Esophagus squamous epithelium (tissue), 5 donors: ENCODE results near the gene NPEPL1. TPM values are rescaled to one million over a fixed set of nuclear protein-coding genes. Genes with fewer than 3 reads are reported as not detected.
A peak's percentile ranks its signal among the peaks of the same experiment; 100 is the strongest.

Experiments used
- DNase-seq: peaks from one replicate; lab custom pipeline; 2025; lab: John Stamatoyannopoulos, UW
- H3K27ac ChIP-seq, 4 donors: fragments of 200-600 bp; sonication (generic); one replicate each; pipeline ENCODE4 v1.5.1; 2016 to 2019; ENCODE audit warnings: mild to moderate bottlenecking in 1 of 4
- H3K27me3 ChIP-seq, 4 donors: fragments of 200-600 bp; sonication (generic); 1 replicate in 3 of 4; 2 replicates in 1 of 4; pipeline versions ENCODE4 v1.5.1 to v1.6.0; 2017 to 2021; ENCODE audit warnings: antibody characterized with exemption in 1 of 4
- H3K36me3 ChIP-seq, 3 donors: fragments of 200-600 bp; sonication (generic); one replicate each; pipeline ENCODE4 v1.5.1; 2016 to 2019
- H3K4me1 ChIP-seq, 3 donors: fragments of 200-600 bp; sonication (generic); one replicate each; pipeline ENCODE4 v1.5.1; 2017 to 2019
- H3K4me3 ChIP-seq, 4 donors: fragments of 200-600 bp; sonication (generic); 1 replicate in 3 of 4; 2 replicates in 1 of 4; pipeline ENCODE4 v1.5.1; 2016 to 2019; ENCODE audit warnings: mild to moderate bottlenecking in 2 of 4, moderate library complexity in 1 of 4
- H3K9me3 ChIP-seq, 3 donors: fragments of 200-600 bp; sonication (generic); one replicate each; pipeline ENCODE4 v1.5.1; 2016 to 2019
- CTCF ChIP-seq, 6 experiments: fragments of 450-650 bp in 4 of 6; fragments of 200-600 bp in 2 of 6; sonication (generic) in 2 of 6; IDR thresholded peaks; one replicate each; pipeline ENCODE4 v1.5.1; 2016 to 2019; ENCODE audit warnings: antibody characterized with exemption in 6 of 6, mild to moderate bottlenecking in 4 of 6, moderate library complexity in 4 of 6
- POLR2A ChIP-seq, 4 donors: fragments of 450-650 bp; IDR thresholded peaks; one replicate each; pipeline ENCODE4 v1.6.1; 2017; ENCODE audit warnings: antibody characterized with exemption in 4 of 4, mild to moderate bottlenecking in 4 of 4, moderate library complexity in 3 of 4
- WGBS, 2 donors: methylation state at CpG; one replicate each; pipeline ENCODE4 v1.1.5; 2018; 5-methylcytosine and 5-hydroxymethylcytosine counted together
- intact Hi-C: fragments of 100-400 bp; cut with DNase I; formaldehyde crosslinking; loops from one replicate; pipeline ENCODE4 v1.15.0; 2022
- total RNA-seq, 4 donors: library from RNA; depleted of rRNA; stranded (reverse); fragments of >200 nt; gene quantifications; one replicate each; pipeline ENCODE4 v1.1.0, GENCODE V29; 2016
- donor health status: DM: yes; HTN: yes; CAD: no.

Gene NPEPL1
- total RNA-seq, 4 donors from 2014 or later = 16.7 to 36.0 (median 21.0) TPM

GRCh38 chr20:58654337-58654736, 38.3 kb upstream of the NPEPL1 start:
- Histone ChIP-seq H3K4me1 (peaks cover 4 to 82% (median 39%) of the 10 kb centered on the region in 3 donors), H3K4me3 (no peak overlapping the region), H3K36me3 (no peaks in the 10 kb centered on the region), H3K9me3 (no peaks in the 10 kb centered on the region), H3K27me3 (no peaks in the 10 kb centered on the region), H3K27ac (no peak overlapping the region)
- no peak for DNase-seq
- intact Hi-C loops = no loop called here
- 81 to 84% methylated on average over 4 of the region's 4 CpGs for WGBS, 2 donors
- TF ChIP-seq CTCF (IDR thresholded peaks at IDR 0.05) = no peak
- TF ChIP-seq POLR2A (IDR thresholded peaks at IDR 0.05) = no peak

GRCh38 chr20:58655328-58656107, 37.1 kb upstream of the NPEPL1 start:
- no peak for TF ChIP-seq CTCF (IDR thresholded peaks at IDR 0.05)
- no peak for TF ChIP-seq POLR2A (IDR thresholded peaks at IDR 0.05)
- Histone ChIP-seq H3K4me1 (peaks cover 4 to 81% (median 39%) of the 10 kb centered on the region in 3 donors), H3K27me3 (no peaks in the 10 kb centered on the region), H3K27ac (peak overlapping the region in 1 of 4 donors; percentile 10), H3K4me3 (no peak overlapping the region), H3K9me3 (no peaks in the 10 kb centered on the region), H3K36me3 (peaks cover 0 to 3% (median 0%) of the 10 kb centered on the region in 3 donors)
- 50 to 51% methylated on average over 6 of the region's 6 CpGs for WGBS, 2 donors
- intact Hi-C loops = no loop called here
- DNase-seq = no peak

- H3K9me3 ChIP-seq = no peaks in the 10 kb centered on the region
- intact Hi-C loops = no loop called here
- WGBS, 2 donors = 35 to 36% methylated on average over 2 of the region's 2 CpGs
- peak overlapping the region in 1 of 4 donors; percentile 15 for H3K4me3 ChIP-seq
- H3K36me3 ChIP-seq = peaks cover 0 to 16% (median 7%) of the 10 kb centered on the region in 3 donors
- peak overlapping the region in 1 of 4 donors; percentile 21 for H3K27ac ChIP-seq
- no peak for TF ChIP-seq CTCF (IDR thresholded peaks at IDR 0.05)
- TF ChIP-seq POLR2A (IDR thresholded peaks at IDR 0.05) = no peak
- no peak for DNase-seq
- H3K27me3 ChIP-seq = no peaks in the 10 kb centered on the region
- peaks cover 4 to 94% (median 39%) of the 10 kb centered on the region in 3 donors for H3K4me1 ChIP-seq
These were observed 35.8 kb upstream of the NPEPL1 start for GRCh38 chr20:58656831-58657230.

GRCh38 chr20:58657262-58657661, 35.3 kb upstream of the NPEPL1 start:
- H3K27me3 ChIP-seq = no peaks in the 10 kb centered on the region
- H3K9me3 ChIP-seq = no peaks in the 10 kb centered on the region
- DNase-seq = no peak
- 75 to 77% methylated on average over 2 of the region's 2 CpGs for WGBS, 2 donors
- peaks cover 4 to 98% (median 39%) of the 10 kb centered on the region in 3 donors for H3K4me1 ChIP-seq
- peaks cover 0 to 20% (median 12%) of the 10 kb centered on the region in 3 donors for H3K36me3 ChIP-seq
- no peak overlapping the region for H3K4me3 ChIP-seq
- H3K27ac ChIP-seq = no peak overlapping the region
- TF ChIP-seq POLR2A (IDR thresholded peaks at IDR 0.05) (no peak), CTCF (IDR thresholded peaks at IDR 0.05) (no peak)
- intact Hi-C loops = no loop called here

- H3K4me3 ChIP-seq = no peak overlapping the region
- H3K27ac ChIP-seq = no peak overlapping the region
- 62 to 73% methylated on average over 4 of the region's 4 CpGs for WGBS, 2 donors
- DNase-seq = no peak
- H3K36me3 ChIP-seq = peaks cover 0 to 27% (median 15%) of the 10 kb centered on the region in 3 donors
- intact Hi-C loops = no loop called here
- H3K27me3 ChIP-seq = no peaks in the 10 kb centered on the region
- H3K4me1 ChIP-seq = peaks cover 4 to 92% (median 36%) of the 10 kb centered on the region in 3 donors
- H3K9me3 ChIP-seq = no peaks in the 10 kb centered on the region
- no peak for TF ChIP-seq POLR2A (IDR thresholded peaks at IDR 0.05)
- no peak for TF ChIP-seq CTCF (IDR thresholded peaks at IDR 0.05)
These were observed 34.6 kb upstream of the NPEPL1 start for GRCh38 chr20:58657986-58658385.
